Type B pancreatic cell (in vitro differentiated cells): ENCODE measurements around the gene PHF2. TPM values are rescaled to one million over a fixed set of nuclear protein-coding genes. Genes with fewer than 3 reads are reported as not detected.

Experiments used
- DNase-seq: peaks from one replicate; pipeline ENCODE4 v3.0.0; 2021; ENCODE audit warnings: mixed read lengths; ENCODE audit not compliant: unreplicated experiment; ENCODE audit errors: extremely low spot score
- H3K27ac Mint-ChIP-seq: 2 replicates; pipeline ENCODE4 v1.8.0; 2021; ENCODE audit warnings: mild to moderate bottlenecking, mixed read lengths
- H3K27me3 Mint-ChIP-seq: 2 replicates; pipeline ENCODE4 v1.8.0; 2021; ENCODE audit warnings: mixed read lengths
- H3K36me3 Mint-ChIP-seq: 2 replicates; pipeline ENCODE4 v1.8.0; 2021; ENCODE audit warnings: mixed read lengths
- H3K4me1 Mint-ChIP-seq: one replicate; pipeline ENCODE4 v1.8.0; 2021; ENCODE audit warnings: mixed read lengths; ENCODE audit not compliant: unreplicated experiment
- H3K4me3 Mint-ChIP-seq: 2 replicates; pipeline ENCODE4 v1.8.0; 2021; ENCODE audit warnings: mild to moderate bottlenecking, mixed read lengths
- H3K9me3 Mint-ChIP-seq: 2 replicates; pipeline ENCODE4 v1.8.0; 2021; ENCODE audit warnings: mixed read lengths
- CTCF ChIP-seq: fragments of 200-600 bp; sonication (generic); conservative IDR thresholded peaks from 2 replicates; pipeline ENCODE4 v1.5.0; 2021; ENCODE audit warnings: antibody characterized with exemption, mild to moderate bottlenecking
- total RNA-seq: library from RNA; stranded (reverse); gene quantifications from 2 replicates; pipeline ENCODE4 v1.2.1, GENCODE V29; 2021; ENCODE audit warnings: low replicate concordance

PHF2 gene
- total RNA-seq, 1 donor from 2014 or later, result 34.7 TPM

GRCh38 chr9:93613174-93613573 is 36.8 kb downstream of the PHF2 start:
- peak overlapping the region; percentile 53 for H3K27ac Mint-ChIP-seq
- peaks cover 14% of the 10 kb centered on the region for H3K4me1 Mint-ChIP-seq
- H3K4me3 Mint-ChIP-seq, result no peak overlapping the region
- H3K36me3 Mint-ChIP-seq, result peaks cover 16% of the 10 kb centered on the region
- no peaks in the 10 kb centered on the region for H3K27me3 Mint-ChIP-seq
- no peak for DNase-seq
- TF ChIP-seq CTCF, result no peak
- H3K9me3 Mint-ChIP-seq, result peaks cover 5% of the 10 kb centered on the region

- peaks cover 5% of the 10 kb centered on the region for H3K9me3 Mint-ChIP-seq
- no peak overlapping the region for H3K27ac Mint-ChIP-seq
- peaks cover 16% of the 10 kb centered on the region for H3K36me3 Mint-ChIP-seq
- H3K27me3 Mint-ChIP-seq, result no peaks in the 10 kb centered on the region
- TF ChIP-seq CTCF, result no peak
- no peak for DNase-seq
- no peak overlapping the region for H3K4me3 Mint-ChIP-seq
- H3K4me1 Mint-ChIP-seq, result peaks cover 15% of the 10 kb centered on the region
These were observed 37.4 kb downstream of the PHF2 start for GRCh38 chr9:93613791-93614190.

- Mint-ChIP-seq H3K4me3 (no peak overlapping the region), H3K36me3 (peaks cover 8% of the 10 kb centered on the region), H3K27me3 (no peaks in the 10 kb centered on the region)
These were observed 38.6 kb downstream of the PHF2 start for GRCh38 chr9:93614830-93615468.

GRCh38 chr9:93616044-93616443 is 39.7 kb downstream of the PHF2 start:
- Mint-ChIP-seq H3K27ac (no peak overlapping the region), H3K36me3 (peaks cover 5% of the 10 kb centered on the region), H3K27me3 (no peaks in the 10 kb centered on the region)

More at GRCh38 chr9:93614830-93615468, 38.6 kb downstream of the PHF2 start:
- TF ChIP-seq CTCF, result no peak
- Mint-ChIP-seq H3K4me1 (peaks cover 15% of the 10 kb centered on the region), H3K9me3 (no peaks in the 10 kb centered on the region), H3K27ac (no peak overlapping the region)
- no peak for DNase-seq

GRCh38 chr9:93617273-93617672 is 40.9 kb downstream of the PHF2 start:
- TF ChIP-seq CTCF, result no peak
- H3K36me3 Mint-ChIP-seq, result no peaks in the 10 kb centered on the region
- no peak overlapping the region for H3K27ac Mint-ChIP-seq
- no peaks in the 10 kb centered on the region for H3K9me3 Mint-ChIP-seq
- no peak overlapping the region for H3K4me3 Mint-ChIP-seq
- H3K4me1 Mint-ChIP-seq, result peaks cover 9% of the 10 kb centered on the region
- no peaks in the 10 kb centered on the region for H3K27me3 Mint-ChIP-seq
- no peak for DNase-seq

More at GRCh38 chr9:93616044-93616443, 39.7 kb downstream of the PHF2 start:
- TF ChIP-seq CTCF, result no peak
- no peak for DNase-seq
- peaks cover 15% of the 10 kb centered on the region for H3K4me1 Mint-ChIP-seq
- H3K9me3 Mint-ChIP-seq, result no peaks in the 10 kb centered on the region
- no peak overlapping the region for H3K4me3 Mint-ChIP-seq
